Measurements from ENCODE around the gene LASP1NB.
"Not testable (repeated sequence)": the region's sequence is repeated elsewhere in the genome, so short reads cannot be mapped to it uniquely, and the experiment has no call there.

LASP1NB gene

DNA sequence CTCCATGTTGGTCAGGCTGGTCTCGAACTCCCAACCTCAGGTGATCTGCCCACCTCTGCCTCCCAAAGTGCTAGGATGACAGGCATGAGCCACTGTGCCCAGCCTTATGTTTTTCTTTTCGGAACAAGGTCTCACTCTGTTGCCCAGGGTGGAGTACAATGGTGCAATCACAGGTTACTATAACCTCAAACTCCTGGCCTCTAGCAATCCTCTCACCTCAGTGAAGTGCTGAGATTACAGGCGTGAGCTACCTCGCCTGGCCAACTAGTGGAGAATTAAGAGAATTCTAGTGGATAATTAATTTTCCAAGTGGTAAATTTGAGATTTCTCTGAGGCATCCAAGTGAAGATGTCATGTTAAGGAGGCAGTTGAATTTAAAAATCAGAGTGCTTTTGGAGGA, 44.7 kb downstream of the LASP1NB start:
- no peak for DNase-seq

GRCh38 chr17:38970804-38971203, 45.4 kb downstream of the LASP1NB start:
- DNase-seq = no peak

GRCh38 chr17:38976187-38976551, 50.8 kb downstream of the LASP1NB start:
- DNase-seq = not testable (repeated sequence)

DNA sequence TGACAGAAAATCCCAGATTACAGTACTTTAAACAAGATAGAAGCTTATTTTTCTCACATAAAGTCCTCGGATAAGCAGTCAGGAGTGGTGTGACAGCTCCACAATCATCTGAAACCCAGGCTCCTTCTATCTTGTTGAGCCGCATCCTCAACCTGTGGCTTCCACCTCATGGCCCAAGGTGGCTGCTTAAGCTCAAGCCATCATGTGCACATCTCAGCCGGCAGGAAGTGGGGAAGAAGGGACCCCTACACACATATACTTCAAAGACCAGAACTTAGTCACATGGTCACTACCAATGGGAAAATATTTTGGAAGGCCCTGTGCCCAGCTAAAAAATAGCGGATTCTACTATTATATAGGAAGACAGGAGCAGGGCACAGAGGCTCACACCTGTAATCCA, 52.8 kb downstream of the LASP1NB start:
- DNase-seq = no peak

Data from activated T-cell treated with anti-CD3 and anti-CD28 coated beads, Interleukin-2, amount 50 U/mL, for 48 hours (primary cell).